Liver (tissue), 9 donors: ENCODE results near the gene MRPL32. TPM values are rescaled to one million over a fixed set of nuclear protein-coding genes. Genes with fewer than 3 reads are reported as not detected.

Source experiments
- DNase-seq: peaks from one replicate; pipeline ENCODE4 v3.0.0-alpha.2; 2017; ENCODE audit warnings: low spot score
- H3K27ac ChIP-seq, 2 donors: one replicate each; pipeline ENCODE4 v1.7.0; 2013; ENCODE audit warnings: inconsistent platforms in 2 of 2, low read length in 2 of 2, control low read depth in 1 of 2, low read depth in 1 of 2, mild to moderate bottlenecking in 1 of 2
- H3K27me3 ChIP-seq, 4 donors: one replicate each; pipeline versions ENCODE4 v1.6.1 to v1.7.0; 2013; ENCODE audit warnings: low read length in 3 of 4, inconsistent platforms in 1 of 4, mild to moderate bottlenecking in 1 of 4, moderate library complexity in 1 of 4; ENCODE audit not compliant: control insufficient read depth in 4 of 4, insufficient read depth in 4 of 4
- H3K36me3 ChIP-seq, 4 donors: one replicate each; pipeline versions ENCODE4 v1.6.1 to v1.7.0; 2013; ENCODE audit warnings: low read length in 3 of 4, mild to moderate bottlenecking in 3 of 4, low read depth in 1 of 4, moderate library complexity in 1 of 4; ENCODE audit not compliant: control insufficient read depth in 4 of 4, insufficient read depth in 3 of 4
- H3K4me1 ChIP-seq, 4 donors: one replicate each; pipeline versions ENCODE4 v1.6.1 to v1.7.0; 2013; ENCODE audit warnings: low read length in 3 of 4, mild to moderate bottlenecking in 3 of 4, moderate library complexity in 1 of 4; ENCODE audit not compliant: control insufficient read depth in 4 of 4, insufficient read depth in 4 of 4
- H3K4me3 ChIP-seq, 3 donors: one replicate each; pipeline versions ENCODE4 v1.6.1 to v1.7.0; 2013; ENCODE audit warnings: low read length in 3 of 3, control low read depth in 1 of 3, low read depth in 1 of 3, mild to moderate bottlenecking in 1 of 3
- H3K9ac ChIP-seq, 2 donors: one replicate each; pipeline ENCODE4 v1.7.0; 2013; ENCODE audit warnings: low read length in 2 of 2, mild to moderate bottlenecking in 2 of 2, moderate library complexity in 2 of 2, control low read depth in 1 of 2, low read depth in 1 of 2
- H3K9me3 ChIP-seq, 4 donors: one replicate each; pipeline versions ENCODE4 v1.6.1 to v1.7.0; 2013; ENCODE audit warnings: low read length in 3 of 4; ENCODE audit not compliant: control insufficient read depth in 4 of 4
- ATF3 ChIP-seq: IDR thresholded peaks from 2 replicates; pipeline ENCODE4 v1.6.1; 2016; ENCODE audit warnings: antibody characterized with exemption
- CTCF ChIP-seq: fragments of 150-350 bp; IDR thresholded peaks from 2 replicates; pipeline ENCODE4 v1.5.1; 2017; ENCODE audit warnings: improper control_type of control experiment, low read depth, low read length; ENCODE audit not compliant: missing input control
- EGR1 ChIP-seq, 2 donors: IDR thresholded peaks; 2 replicates each; pipeline ENCODE4 v1.6.1; 2016 to 2018; ENCODE audit warnings: antibody characterized with exemption in 2 of 2, low read depth in 2 of 2
- FOXA1 ChIP-seq: IDR thresholded peaks from 2 replicates; pipeline ENCODE4 v1.6.1; 2016; ENCODE audit warnings: antibody characterized with exemption
- FOXA2 ChIP-seq: IDR thresholded peaks from 2 replicates; pipeline ENCODE4 v1.6.1; 2016; ENCODE audit warnings: antibody characterized with exemption
- GABPA ChIP-seq, 2 donors: IDR thresholded peaks in 1 of 2; conservative IDR thresholded peaks in 1 of 2; 2 replicates each; pipeline ENCODE4 v1.6.1; 2016; ENCODE audit warnings: antibody characterized with exemption in 2 of 2, mild to moderate bottlenecking in 1 of 2, moderate library complexity in 1 of 2
- HNF4A ChIP-seq, 2 donors: conservative IDR thresholded peaks; 2 replicates each; pipeline ENCODE4 v1.6.1; 2016; ENCODE audit warnings: antibody characterized with exemption in 2 of 2, mild to moderate bottlenecking in 2 of 2
- HNF4G ChIP-seq: IDR thresholded peaks from 2 replicates; pipeline ENCODE4 v1.6.1; 2016; ENCODE audit warnings: antibody characterized with exemption
- JUND ChIP-seq, 2 donors: IDR thresholded peaks; 2 replicates each; pipeline ENCODE4 v1.6.1; 2016; ENCODE audit warnings: antibody characterized with exemption in 2 of 2
- MAX ChIP-seq: IDR thresholded peaks from 2 replicates; pipeline ENCODE4 v1.6.1; 2016; ENCODE audit warnings: antibody characterized with exemption
- NR2F2 ChIP-seq: IDR thresholded peaks from 2 replicates; pipeline ENCODE4 v1.6.1; 2016; ENCODE audit warnings: antibody characterized with exemption
- RAD21 ChIP-seq, 2 donors: IDR thresholded peaks; 2 replicates each; pipeline ENCODE4 v1.6.1; 2016; ENCODE audit warnings: antibody characterized with exemption in 2 of 2, mild to moderate bottlenecking in 2 of 2
- REST ChIP-seq: IDR thresholded peaks from 2 replicates; pipeline ENCODE4 v1.6.1; 2016; ENCODE audit warnings: antibody characterized with exemption, mild to moderate bottlenecking
- RXRA ChIP-seq, 2 donors: IDR thresholded peaks; 2 replicates each; pipeline ENCODE4 v1.6.1; 2017 to 2018; ENCODE audit warnings: antibody characterized with exemption in 2 of 2, mild to moderate bottlenecking in 1 of 2
- SP1 ChIP-seq: IDR thresholded peaks from 2 replicates; pipeline ENCODE4 v1.6.1; 2018; ENCODE audit warnings: antibody characterized with exemption, mild to moderate bottlenecking
- TAF1 ChIP-seq: conservative IDR thresholded peaks from 2 replicates; pipeline ENCODE4 v1.6.1; 2016; ENCODE audit warnings: antibody characterized with exemption, mild to moderate bottlenecking
- YY1 ChIP-seq: IDR thresholded peaks from 2 replicates; pipeline ENCODE4 v1.6.1; 2016; ENCODE audit warnings: antibody characterized with exemption, mild to moderate bottlenecking
- ZBTB33 ChIP-seq: IDR thresholded peaks from 2 replicates; pipeline ENCODE4 v1.6.1; 2016; ENCODE audit warnings: antibody characterized with exemption
- WGBS: extraction: QIAGEN DNeasy Blood & Tissue Kit; methylation state at CpG from one replicate; pipeline ENCODE4 v1.1.7; 2013; 5-methylcytosine and 5-hydroxymethylcytosine counted together
- polyA plus RNA-seq, 2 donors: library from polyadenylated mRNA; stranded (reverse) in 1 of 2; unstranded in 1 of 2; fragments of 200-250 nt in 1 of 2; fragments of >200 nt in 1 of 2; fragmentation: Nextera tagmentation in 1 of 2; extraction: Ambion mirVana in 1 of 2; gene quantifications; one replicate each; pipeline versions ENCODE4 v1.2.1 to v1.2.3, GENCODE V29; 2013 to 2015
- total RNA-seq, 2 donors: library from RNA; depleted of rRNA; stranded (reverse); fragments of >200 nt; gene quantifications; one replicate each; pipeline ENCODE4 v1.2.3, GENCODE V29; 2014
- donor health status: healthy.
- donor health status: healthy.
- donor health status: healthy.
- donor health status: healthy.
- donor health status: healthy.

MRPL32 gene
- total and polyA plus RNA-seq, 4 donors, result 23.6 to 94.7 (median 47.9) TPM

GRCh38 chr7:42980514-42980913, 48.3 kb downstream of the MRPL32 start:
- no peak for DNase-seq
- no peaks in the 10 kb centered on the region for H3K36me3 ChIP-seq
- WGBS, result 83% methylated on average over 3 of the region's 3 CpGs
- H3K4me1 ChIP-seq, result no peaks in the 10 kb centered on the region
- peaks cover 0 to 7% (median 0%) of the 10 kb centered on the region in 4 donors for H3K9me3 ChIP-seq
- no peak overlapping the region for H3K4me3 ChIP-seq
- H3K9ac ChIP-seq, result no peak overlapping the region
- H3K27me3 ChIP-seq, result peaks cover 0 to 4% (median 0%) of the 10 kb centered on the region in 4 donors
- no peak for TF ChIP-seq YY1
- H3K27ac ChIP-seq, result no peak overlapping the region

GRCh38 chr7:42981601-42982000, 49.4 kb downstream of the MRPL32 start:
- Histone ChIP-seq H3K36me3 (no peaks in the 10 kb centered on the region), H3K9ac (no peak overlapping the region), H3K27ac (no peak overlapping the region), H3K9me3 (peaks cover 0 to 7% (median 0%) of the 10 kb centered on the region in 4 donors), H3K4me3 (no peak overlapping the region), H3K4me1 (no peaks in the 10 kb centered on the region), H3K27me3 (peaks cover 0 to 4% (median 0%) of the 10 kb centered on the region in 4 donors)
- 92% methylated on average over 1 of the region's 1 CpG for WGBS
- TF ChIP-seq FOXA1 (no peak), MAX (no peak), JUND (IDR thresholded peaks at IDR 0.05) (no peak), GABPA (IDR thresholded peaks at IDR 0.05 in 1 of 2, conservative IDR thresholded peaks at IDR 0.05 in 1 of 2) (no peak), ATF3 (no peak)
- no peak for DNase-seq

GRCh38 chr7:42982604-42983115, 50.5 kb downstream of the MRPL32 start:
- WGBS, result 51% methylated on average over 3 of the region's 3 CpGs
- DNase-seq, result no peak
- no peak overlapping the region for H3K27ac ChIP-seq
- no peaks in the 10 kb centered on the region for H3K36me3 ChIP-seq
- TF ChIP-seq RXRA (IDR thresholded peaks at IDR 0.05), result no peak
- no peak for TF ChIP-seq CTCF
- TF ChIP-seq MAX, result no peak
- no peak for TF ChIP-seq JUND (IDR thresholded peaks at IDR 0.05)
- no peak for TF ChIP-seq TAF1
- TF ChIP-seq GABPA (IDR thresholded peaks at IDR 0.05 in 1 of 2, conservative IDR thresholded peaks at IDR 0.05 in 1 of 2), result no peak
- TF ChIP-seq ATF3, result no peak
- no peak for TF ChIP-seq EGR1 (IDR thresholded peaks at IDR 0.05; ENCODE audit: low read depth in 2 of 2)
- no peak for TF ChIP-seq REST
- TF ChIP-seq HNF4A (conservative IDR thresholded peaks at IDR 0.05), result no peak
- TF ChIP-seq FOXA1, result no peak
- no peak for TF ChIP-seq SP1
- TF ChIP-seq FOXA2, result no peak
- no peak for TF ChIP-seq ZBTB33
- TF ChIP-seq YY1, result no peak
- no peak for TF ChIP-seq HNF4G
- no peak for TF ChIP-seq RAD21 (IDR thresholded peaks at IDR 0.05)
- TF ChIP-seq NR2F2, result no peak
- no peak overlapping the region for H3K9ac ChIP-seq
- peaks cover 0 to 4% (median 0%) of the 10 kb centered on the region in 4 donors for H3K27me3 ChIP-seq
- peaks cover 0 to 7% (median 0%) of the 10 kb centered on the region in 4 donors for H3K9me3 ChIP-seq
- H3K4me3 ChIP-seq, result no peak overlapping the region
- no peaks in the 10 kb centered on the region for H3K4me1 ChIP-seq
